SK-N-SH (cell line): Measurements from ENCODE around the gene TMEM131L. TPM values are rescaled to one million over a fixed set of nuclear protein-coding genes. Genes with fewer than 3 reads are reported as not detected.

Experiments used
- CTCF ChIA-PET: fragments of 300-600, 350-600 bp; formaldehyde crosslinking; extraction: SDS; loops from one replicate; lab custom pipeline; 2021; lab: Yijun Ruan, JAX
- POLR2A ChIA-PET: fragments of 350-600 bp; sonication (Branson Sonifier 250); formaldehyde crosslinking; extraction: SDS; loops from one replicate; lab custom pipeline; 2020; ENCODE audit warnings: antibody characterized with exemption, inconsistent platforms; lab: Yijun Ruan, JAX
- DNase-seq: peaks from one replicate; pipeline ENCODE4 v3.0.0; 2012
- H2AFZ ChIP-seq: fragments of 200-600 bp; sonication (generic); 2 replicates; pipeline ENCODE4 v1.8.1; 2016; ENCODE audit warnings: antibody characterized with exemption, mild to moderate bottlenecking, low read depth
- H3F3A ChIP-seq: fragments of 200-600 bp; sonication (generic); replicated peaks from 2 replicates; pipeline ENCODE3; 2016; ENCODE audit warnings: antibody characterized with exemption, mild to moderate bottlenecking; ENCODE audit not compliant: insufficient read depth
- H3K27ac ChIP-seq, 2 experiments: fragments of 200-500 bp in 1 of 2; fragments of 200-600 bp in 1 of 2; sonication (Bioruptor generic) in 1 of 2; sonication (generic), shearing (Covaris generic) in 1 of 2; 2 replicates each; pipeline versions ENCODE4 v1.5.1 to v1.6.1; 2014 to 2016; ENCODE audit warnings: low read depth in 2 of 2, inconsistent platforms in 1 of 2, low read length in 1 of 2, mild to moderate bottlenecking in 1 of 2, mixed read lengths in 1 of 2
- H3K27me3 ChIP-seq: fragments of 200-600 bp; sonication (generic), shearing (Covaris generic); 2 replicates; pipeline ENCODE4 v1.6.1; 2016; ENCODE audit warnings: mixed run types; ENCODE audit not compliant: insufficient read depth
- H3K36me3 ChIP-seq, 2 experiments: fragments of 200-500 bp in 1 of 2; fragments of 200-600 bp in 1 of 2; sonication (Bioruptor generic) in 1 of 2; sonication (generic) in 1 of 2; replicated peaks in 1 of 2; 2 replicates each; pipeline versions ENCODE3 to v1.5.1; 2014 to 2016; ENCODE audit warnings: low read length in 1 of 2, mild to moderate bottlenecking in 1 of 2; ENCODE audit not compliant: insufficient read depth in 2 of 2, control insufficient read depth in 1 of 2
- H3K4me1 ChIP-seq, 2 experiments: fragments of 200-500 bp in 1 of 2; fragments of 200-600 bp in 1 of 2; sonication (Bioruptor generic) in 1 of 2; sonication (generic), shearing (Covaris generic) in 1 of 2; 2 replicates each; pipeline versions ENCODE4 v1.5.1 to v1.6.1; 2014 to 2016; ENCODE audit warnings: low read depth in 1 of 2, low read length in 1 of 2, mixed run types in 1 of 2; ENCODE audit not compliant: insufficient read depth in 2 of 2, control insufficient read depth in 1 of 2
- H3K4me2 ChIP-seq: fragments of 200-600 bp; sonication (generic), shearing (Covaris generic); 2 replicates; pipeline ENCODE4 v1.6.1; 2017; ENCODE audit warnings: mixed run types
- H3K4me3 ChIP-seq, 2 experiments: fragments of 200-500 bp in 1 of 2; fragments of 200-600 bp in 1 of 2; sonication (Bioruptor generic) in 1 of 2; sonication (generic), shearing (Covaris generic) in 1 of 2; 2 replicates each; pipeline versions ENCODE4 v1.5.1 to v1.8.1; 2014 to 2016; ENCODE audit warnings: low read depth in 2 of 2, inconsistent platforms in 1 of 2, low read length in 1 of 2, mild to moderate bottlenecking in 1 of 2, mixed read lengths in 1 of 2, moderate library complexity in 1 of 2
- H3K79me2 ChIP-seq: fragments of 200-600 bp; sonication (generic); 2 replicates; pipeline ENCODE4 v1.8.1; 2017; ENCODE audit warnings: mild to moderate bottlenecking; ENCODE audit not compliant: insufficient read depth
- H3K9ac ChIP-seq: fragments of 200-600 bp; sonication (generic); 2 replicates; pipeline ENCODE4 v1.6.1; 2017; ENCODE audit warnings: mixed run types
- H3K9me2 ChIP-seq: fragments of 200-600 bp; sonication (generic); 2 replicates; pipeline ENCODE4 v1.6.1; 2017; ENCODE audit warnings: mixed run types
- H3K9me3 ChIP-seq: fragments of 200-600 bp; sonication (generic); 2 replicates; pipeline ENCODE4 v1.6.1; 2017; ENCODE audit warnings: mixed run types, mild to moderate bottlenecking, moderate library complexity
- H4K20me1 ChIP-seq: fragments of 200-600 bp; sonication (generic); 2 replicates; pipeline ENCODE4 v1.6.1; 2017; ENCODE audit warnings: mild to moderate bottlenecking, mixed run types; ENCODE audit not compliant: insufficient read depth
- CHD2 ChIP-seq: fragments of 150-350 bp; IDR thresholded peaks from 2 replicates; pipeline ENCODE4 v1.6.1; 2018; ENCODE audit warnings: low read length; ENCODE audit not compliant: partially characterized antibody
- ELF1 ChIP-seq: IDR thresholded peaks from 2 replicates; pipeline ENCODE4 v1.4.0; 2012
- EP300 ChIP-seq, 2 experiments: IDR thresholded peaks; 2 replicates each; pipeline versions ENCODE4 v1.4.0 to v1.6.1; 2012; ENCODE audit warnings: borderline replicate concordance in 1 of 2, low read depth in 1 of 2, low read length in 1 of 2
- EZH2phosphoT487 ChIP-seq: fragments of 200-600 bp; sonication (generic); IDR thresholded peaks from 2 replicates; pipeline ENCODE4 v1.6.1; 2017; ENCODE audit warnings: low read depth, mixed run types, mild to moderate bottlenecking, antibody characterized with exemption, moderate library complexity, borderline replicate concordance
- FOSL2 ChIP-seq: IDR thresholded peaks from 2 replicates; pipeline ENCODE4 v1.4.0; 2012; ENCODE audit warnings: low read depth, mild to moderate bottlenecking, moderate library complexity, borderline replicate concordance
- GATA2 ChIP-seq: sonication (generic); formaldehyde crosslinking; IDR thresholded peaks from 2 replicates; pipeline ENCODE4 v1.5.0; 2020; ENCODE audit warnings: mild to moderate bottlenecking, missing genetic modification reagents
- JUND ChIP-seq: IDR thresholded peaks from 2 replicates; pipeline ENCODE4 v1.4.0; 2012
- MXI1 ChIP-seq: IDR thresholded peaks from 2 replicates; pipeline ENCODE4 v1.6.1; 2012; ENCODE audit warnings: mild to moderate bottlenecking, low read depth, low read length, improper control_type of control experiment
- NRF1 ChIP-seq: IDR thresholded peaks from 2 replicates; pipeline ENCODE4 v1.6.1; 2012; ENCODE audit warnings: low read depth, mild to moderate bottlenecking, low read length
- PBX3 ChIP-seq: IDR thresholded peaks from 2 replicates; pipeline ENCODE4; 2012
- POLR2AphosphoS5 ChIP-seq: IDR thresholded peaks from 2 replicates; pipeline ENCODE4 v1.6.1; 2012; ENCODE audit warnings: low read depth, low read length
- RAD21 ChIP-seq: IDR thresholded peaks from 2 replicates; pipeline ENCODE4 v1.6.1; 2012; ENCODE audit warnings: mild to moderate bottlenecking, low read length
- RFX5 ChIP-seq: IDR thresholded peaks from 2 replicates; pipeline ENCODE4 v1.6.1; 2012; ENCODE audit warnings: mild to moderate bottlenecking, improper control_type of control experiment, low read length
- RXRA ChIP-seq: IDR thresholded peaks from 2 replicates; pipeline ENCODE4 v1.4.0; 2012; ENCODE audit warnings: low read depth, mild to moderate bottlenecking, borderline replicate concordance
- SIN3A ChIP-seq: IDR thresholded peaks from 2 replicates; pipeline ENCODE4 v1.6.1; 2012; ENCODE audit warnings: low read depth, mild to moderate bottlenecking, low read length, moderate library complexity, borderline replicate concordance
- TAF1 ChIP-seq: IDR thresholded peaks from 2 replicates; pipeline ENCODE4 v1.6.1; 2012; ENCODE audit warnings: low read depth, mild to moderate bottlenecking, low read length, moderate library complexity, borderline replicate concordance
- TCF12 ChIP-seq: IDR thresholded peaks from 2 replicates; pipeline ENCODE4 v1.4.0; 2012
- TEAD4 ChIP-seq: IDR thresholded peaks from 2 replicates; pipeline ENCODE4 v1.4.0; 2012; ENCODE audit warnings: mild to moderate bottlenecking, borderline replicate concordance; ENCODE audit not compliant: insufficient read depth
- YY1 ChIP-seq: IDR thresholded peaks from 2 replicates; pipeline ENCODE4 v1.4.0; 2012; ENCODE audit warnings: low read depth, mild to moderate bottlenecking
- WGBS: methylation state at CpG from one replicate; pipeline ENCODE4 v1.1.6; 2017; ENCODE audit warnings: low lambda C conversion rate; 5-methylcytosine and 5-hydroxymethylcytosine counted together
- polyA plus RNA-seq, 3 experiments: library from polyadenylated mRNA; depleted of rRNA; stranded (reverse); fragments of >200 nt; gene quantifications; 2 replicates each; pipeline ENCODE4 v1.2.3, GENCODE V29; 2012
- TF ChIP-seq, protein P1 (sequence below): IDR thresholded peaks from 2 replicates; pipeline ENCODE4 v1.4.0; 2012; ENCODE audit warnings: low read depth
- TF ChIP-seq, protein P2 (sequence below): IDR thresholded peaks from 2 replicates; pipeline ENCODE4 v1.4.0; 2012; ENCODE audit warnings: low read depth, borderline replicate concordance
- TF ChIP-seq, protein P3 (sequence below): fragments of 150-350 bp; IDR thresholded peaks from 2 replicates; pipeline ENCODE4 v1.6.1; 2017; ENCODE audit warnings: antibody characterized with exemption, low read length, low read depth, borderline replicate concordance

Gene TMEM131L
- polyA plus RNA-seq, 1 of the 3 experiments (the other 2 are of a cell fraction), result 6.2 TPM

GRCh38 chr4:153595894-153596601 lies 129.9 kb downstream of the TMEM131L start:
- no peak overlapping the region for H3K4me3 ChIP-seq
- no peaks in the 10 kb centered on the region for H3K27me3 ChIP-seq
- peaks cover 16 to 36% of the 10 kb centered on the region in 2 experiments for H3K36me3 ChIP-seq
- H3K9me2 ChIP-seq, result no peaks in the 10 kb centered on the region
- H4K20me1 ChIP-seq, result no peaks in the 10 kb centered on the region
- no peak overlapping the region for H3K4me2 ChIP-seq
- POLR2A ChIA-PET, result no interaction called here
- H3K27ac ChIP-seq, result no peak overlapping the region
- no peak for TF ChIP-seq MXI1
- no peak for TF ChIP-seq GATA2 (CRISPR knock-in tag)
- TF ChIP-seq EZH2phosphoT487, result no peak
- TF ChIP-seq, protein P1, sequence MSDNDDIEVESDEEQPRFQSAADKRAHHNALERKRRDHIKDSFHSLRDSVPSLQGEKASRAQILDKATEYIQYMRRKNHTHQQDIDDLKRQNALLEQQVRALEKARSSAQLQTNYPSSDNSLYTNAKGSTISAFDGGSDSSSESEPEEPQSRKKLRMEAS, result no peak
- TF ChIP-seq TAF1, result no peak
- DNase-seq, result no peak
- H2AFZ ChIP-seq, result no peak overlapping the region
- no peak overlapping the region for H3K9ac ChIP-seq
- 94% methylated on average over 6 of the region's 6 CpGs for WGBS
- peaks cover 5% of the 10 kb centered on the region for H3F3A ChIP-seq
- CTCF ChIA-PET, result interaction anchor here (1.4 kb wide), 1 partner anchor 154 kb away, joined by 3 read pairs; no protein-coding TSS in a partner anchor
- H3K9me3 ChIP-seq, result no peaks in the 10 kb centered on the region
- H3K4me1 ChIP-seq, result no peaks in the 10 kb centered on the region; a peak in 1 of 4 replicates
- H3K79me2 ChIP-seq, result no peaks in the 10 kb centered on the region

DNA sequence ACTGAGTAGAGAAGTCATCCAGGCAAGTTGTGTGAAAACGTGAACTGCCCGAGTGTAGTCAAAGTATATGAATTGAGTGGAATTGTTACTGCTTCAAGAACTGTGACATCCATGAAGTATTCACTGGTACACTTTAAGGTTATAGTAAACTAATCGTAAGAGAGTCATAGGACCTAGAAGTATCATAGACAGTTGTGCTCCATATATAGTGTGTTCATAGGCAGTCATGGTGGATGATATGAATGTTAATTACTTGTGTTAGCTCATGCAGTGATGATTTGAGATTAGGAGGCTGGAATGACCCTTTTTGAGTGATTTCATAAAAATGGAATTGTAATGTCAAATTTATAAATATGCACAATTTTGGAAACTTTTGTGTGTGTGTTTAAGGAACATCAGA lies 136.6 kb downstream of the TMEM131L start:
- H3K36me3 ChIP-seq, result peaks cover 33 to 43% of the 10 kb centered on the region in 2 experiments
- CTCF ChIA-PET, result no interaction called here
- no peaks in the 10 kb centered on the region for H4K20me1 ChIP-seq
- 98% methylated on average over 3 of the region's 3 CpGs for WGBS
- POLR2A ChIA-PET, result no interaction called here
- no peak overlapping the region for H2AFZ ChIP-seq
- TF ChIP-seq CHD2, result no peak
- TF ChIP-seq FOSL2, result no peak
- TF ChIP-seq PBX3, result no peak
- TF ChIP-seq RFX5, result no peak
- TF ChIP-seq TEAD4, result no peak
- TF ChIP-seq ELF1, result no peak
- no peak for TF ChIP-seq TCF12
- TF ChIP-seq SIN3A, result no peak
- TF ChIP-seq RAD21, result no peak
- TF ChIP-seq, protein P2, sequence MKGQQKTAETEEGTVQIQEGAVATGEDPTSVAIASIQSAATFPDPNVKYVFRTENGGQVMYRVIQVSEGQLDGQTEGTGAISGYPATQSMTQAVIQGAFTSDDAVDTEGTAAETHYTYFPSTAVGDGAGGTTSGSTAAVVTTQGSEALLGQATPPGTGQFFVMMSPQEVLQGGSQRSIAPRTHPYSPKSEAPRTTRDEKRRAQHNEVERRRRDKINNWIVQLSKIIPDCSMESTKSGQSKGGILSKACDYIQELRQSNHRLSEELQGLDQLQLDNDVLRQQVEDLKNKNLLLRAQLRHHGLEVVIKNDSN, result no peak
- TF ChIP-seq EZH2phosphoT487, result no peak
- TF ChIP-seq TAF1, result no peak
- no peak for TF ChIP-seq JUND
- TF ChIP-seq RXRA, result no peak
- TF ChIP-seq, protein P3, sequence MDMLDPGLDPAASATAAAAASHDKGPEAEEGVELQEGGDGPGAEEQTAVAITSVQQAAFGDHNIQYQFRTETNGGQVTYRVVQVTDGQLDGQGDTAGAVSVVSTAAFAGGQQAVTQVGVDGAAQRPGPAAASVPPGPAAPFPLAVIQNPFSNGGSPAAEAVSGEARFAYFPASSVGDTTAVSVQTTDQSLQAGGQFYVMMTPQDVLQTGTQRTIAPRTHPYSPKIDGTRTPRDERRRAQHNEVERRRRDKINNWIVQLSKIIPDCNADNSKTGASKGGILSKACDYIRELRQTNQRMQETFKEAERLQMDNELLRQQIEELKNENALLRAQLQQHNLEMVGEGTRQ, result no peak
- TF ChIP-seq EP300 (IDR thresholded peaks at IDR 0.05; ENCODE audit: borderline replicate concordance in 1 of 2, low read depth in 1 of 2, low read length in 1 of 2), result no peak
- no peak for TF ChIP-seq POLR2AphosphoS5
- TF ChIP-seq NRF1, result no peak
- TF ChIP-seq YY1, result no peak
- no peak for TF ChIP-seq MXI1
- H3F3A ChIP-seq, result no peaks in the 10 kb centered on the region
- no peaks in the 10 kb centered on the region for H3K9me3 ChIP-seq
- H3K79me2 ChIP-seq, result no peaks in the 10 kb centered on the region
- DNase-seq, result no peak
- H3K27me3 ChIP-seq, result no peaks in the 10 kb centered on the region
- H3K9me2 ChIP-seq, result no peaks in the 10 kb centered on the region
- H3K4me2 ChIP-seq, result no peak overlapping the region
- H3K4me1 ChIP-seq, result no peaks in the 10 kb centered on the region; a peak in 1 of 4 replicates
- no peak overlapping the region for H3K9ac ChIP-seq
- no peak overlapping the region for H3K4me3 ChIP-seq
- no peak overlapping the region for H3K27ac ChIP-seq
